OCI-LY1 (cell line): ENCODE data around the gene CCL2.

Experiments used
- H2AFZ ChIP-seq: fragments of 200-600 bp; sonication (generic), shearing (Covaris generic); 2 replicates; pipeline ENCODE4 v1.6.0; 2014; ENCODE audit warnings: antibody characterized with exemption, mild to moderate bottlenecking, low read length
- H3F3A ChIP-seq: fragments of 200-600 bp; sonication (generic), shearing (Covaris generic); 2 replicates; pipeline ENCODE4 v1.6.0; 2014; ENCODE audit warnings: mild to moderate bottlenecking, antibody characterized with exemption, low read length, moderate library complexity; ENCODE audit not compliant: insufficient read depth
- H3K27ac ChIP-seq: fragments of 200-600 bp; sonication (generic); 2 replicates; pipeline ENCODE4 v1.5.1; 2014; ENCODE audit warnings: low read length, mixed run types, mild to moderate bottlenecking, low read depth; ENCODE audit not compliant: poor library complexity, severe bottlenecking
- H3K27me3 ChIP-seq: fragments of 200-600 bp; sonication (generic); 2 replicates; pipeline ENCODE4 v1.6.0; 2014; ENCODE audit warnings: antibody characterized with exemption, mild to moderate bottlenecking, low read length, moderate library complexity; ENCODE audit not compliant: insufficient read depth
- H3K36me3 ChIP-seq: fragments of 200-600 bp; sonication (generic); 2 replicates; pipeline ENCODE4 v1.6.1; 2014; ENCODE audit warnings: mild to moderate bottlenecking, antibody characterized with exemption, low read length, moderate library complexity, mixed read lengths; ENCODE audit not compliant: insufficient read depth
- H3K4me1 ChIP-seq: fragments of 200-600 bp; sonication (generic); 2 replicates; pipeline ENCODE4 v1.5.1; 2014; ENCODE audit warnings: mild to moderate bottlenecking, low read length, moderate library complexity; ENCODE audit not compliant: insufficient read depth, severe bottlenecking
- H3K4me2 ChIP-seq: fragments of 200-600 bp; sonication (generic), shearing (Covaris generic); 2 replicates; pipeline ENCODE4 v1.6.1; 2014; ENCODE audit warnings: low read length
- H3K4me3 ChIP-seq: fragments of 200-600 bp; sonication (generic); 2 replicates; pipeline ENCODE4 v1.5.1; 2014; ENCODE audit warnings: low read length, low read depth, mild to moderate bottlenecking, mixed read lengths; ENCODE audit not compliant: poor library complexity, severe bottlenecking
- H3K79me2 ChIP-seq: fragments of 200-600 bp; shearing (Covaris generic); 2 replicates; pipeline ENCODE4 v1.6.1; 2016; ENCODE audit warnings: mixed run types, low read length, mixed read lengths; ENCODE audit not compliant: insufficient read depth
- H3K9ac ChIP-seq: fragments of 200-600 bp; sonication (generic), shearing (Covaris generic); 2 replicates; pipeline ENCODE4 v1.6.1; 2014; ENCODE audit warnings: mild to moderate bottlenecking, low read length, mixed read lengths
- H3K9me2 ChIP-seq: fragments of 200-600 bp; sonication (generic), shearing (Covaris generic); 2 replicates; pipeline ENCODE4 v1.6.1; 2014; ENCODE audit warnings: low read depth, mild to moderate bottlenecking, low read length, mixed read lengths
- H3K9me3 ChIP-seq: fragments of 200-600 bp; shearing (Covaris generic); 2 replicates; pipeline ENCODE4 v1.6.1; 2014; ENCODE audit warnings: low read length, mixed read lengths
- H4K20me1 ChIP-seq: fragments of 200-600 bp; sonication (generic), shearing (Covaris generic); 2 replicates; pipeline ENCODE4 v1.6.0; 2016; ENCODE audit warnings: mild to moderate bottlenecking, low read length; ENCODE audit not compliant: insufficient read depth
- CTCF ChIP-seq: fragments of 200-600 bp; sonication (generic), shearing (Covaris generic); IDR thresholded peaks from 2 replicates; pipeline ENCODE4 v1.5.1; 2017; ENCODE audit warnings: mild to moderate bottlenecking, antibody characterized with exemption, low read length, moderate library complexity, mixed read lengths
- EZH2 ChIP-seq: fragments of 200-600 bp; sonication (generic), shearing (Covaris generic); IDR thresholded peaks from 2 replicates; pipeline ENCODE4 v1.8.0; 2017; ENCODE audit warnings: borderline replicate concordance, mixed run types, mild to moderate bottlenecking, antibody characterized with exemption, low read length, moderate library complexity, mixed read lengths

Gene CCL2

GRCh38 chr17:34303606-34304005, 48.5 kb downstream of the CCL2 start:
- Histone ChIP-seq H3K27ac (no peak overlapping the region), H2AFZ (no peak overlapping the region), H3K9me2 (no peaks in the 10 kb centered on the region), H3K9me3 (no peaks in the 10 kb centered on the region), H3F3A (no peaks in the 10 kb centered on the region), H3K36me3 (no peaks in the 10 kb centered on the region), H3K9ac (no peak overlapping the region), H4K20me1 (no peaks in the 10 kb centered on the region), H3K27me3 (no peaks in the 10 kb centered on the region), H3K79me2 (no peaks in the 10 kb centered on the region), H3K4me1 (no peaks in the 10 kb centered on the region), H3K4me2 (no peak overlapping the region), H3K4me3 (no peak overlapping the region)
- TF ChIP-seq CTCF (no peak), EZH2 (no peak)

- Histone ChIP-seq H3K79me2 (no peaks in the 10 kb centered on the region), H4K20me1 (no peaks in the 10 kb centered on the region), H3F3A (no peaks in the 10 kb centered on the region), H2AFZ (no peak overlapping the region), H3K27ac (no peak overlapping the region), H3K9me3 (no peaks in the 10 kb centered on the region), H3K9ac (no peak overlapping the region), H3K27me3 (no peaks in the 10 kb centered on the region), H3K36me3 (no peaks in the 10 kb centered on the region), H3K4me1 (no peaks in the 10 kb centered on the region), H3K4me3 (no peak overlapping the region), H3K4me2 (no peak overlapping the region), H3K9me2 (no peaks in the 10 kb centered on the region)
- TF ChIP-seq CTCF = no peak
- no peak for TF ChIP-seq EZH2
These were observed 50.0 kb downstream of the CCL2 start for GRCh38 chr17:34305061-34305460.

GRCh38 chr17:34305606-34306005, 50.5 kb downstream of the CCL2 start:
- H3K36me3 ChIP-seq = no peaks in the 10 kb centered on the region
- no peak overlapping the region for H3K27ac ChIP-seq
- H3K9me2 ChIP-seq = no peaks in the 10 kb centered on the region
- H3K9ac ChIP-seq = no peak overlapping the region
- H3K4me3 ChIP-seq = no peak overlapping the region
- H3F3A ChIP-seq = no peaks in the 10 kb centered on the region
- no peaks in the 10 kb centered on the region for H4K20me1 ChIP-seq
- no peaks in the 10 kb centered on the region for H3K9me3 ChIP-seq
- H3K4me1 ChIP-seq = no peaks in the 10 kb centered on the region
- H3K4me2 ChIP-seq = no peak overlapping the region
- no peak overlapping the region for H2AFZ ChIP-seq
- TF ChIP-seq CTCF = no peak
- H3K79me2 ChIP-seq = no peaks in the 10 kb centered on the region
- no peaks in the 10 kb centered on the region for H3K27me3 ChIP-seq
